Astrocyte of the cerebellum (primary cell): ENCODE results near the gene LSM7.

Experiments
- DNase-seq: peaks from one replicate; pipeline ENCODE4 v3.0.0-alpha.2; 2011; ENCODE audit warnings: low read depth
- H3K4me3 ChIP-seq: 2 replicates; pipeline ENCODE4 v1.5.1; 2011; ENCODE audit warnings: mild to moderate bottlenecking, low read depth, low read length, moderate library complexity
- CTCF ChIP-seq: IDR thresholded peaks from 2 replicates; pipeline ENCODE4 v1.5.1; 2012; ENCODE audit warnings: low read length, low read depth, moderate library complexity, mild to moderate bottlenecking; ENCODE audit errors: missing control alignments
- in situ Hi-C: cut with HindIII; loops from 2 replicates; pipeline ENCODE4 v1.10.0; 2017; ENCODE audit warnings: low sequenced_read_pairs

Gene LSM7

GRCh38 chr19:2332341-2333026 lies 4.1 kb upstream of the LSM7 start:
- no peak overlapping the region for H3K4me3 ChIP-seq
- in situ Hi-C loops, result no loop called here
- no peak for DNase-seq
- no peak for TF ChIP-seq CTCF

- H3K4me3 ChIP-seq, result no peak overlapping the region
- in situ Hi-C loops, result no loop called here
- DNase-seq, result no peak
- no peak for TF ChIP-seq CTCF
Observed at GRCh38 chr19:2331601-2332246, 3.3 kb upstream of the LSM7 start.

- no peak for TF ChIP-seq CTCF
- DNase-seq, result no peak
- H3K4me3 ChIP-seq, result no peak overlapping the region
- in situ Hi-C loops, result no loop called here
Observed at GRCh38 chr19:2330632-2331284, 2.4 kb upstream of the LSM7 start.

- in situ Hi-C loops, result no loop called here
- no peak overlapping the region for H3K4me3 ChIP-seq
- DNase-seq, result no peak
- TF ChIP-seq CTCF, result no peak
Observed at GRCh38 chr19:2330255-2330631, 1.9 kb upstream of the LSM7 start.

- H3K4me3 ChIP-seq, result peak overlapping the region; percentile 91
- in situ Hi-C loops, result loop anchor here (5.0 to 10.0 kb wide), 2 partner anchors 65 to 92 kb away; partner anchors contain the start of genes PLEKHJ1 and SF3A2
- no peak for TF ChIP-seq CTCF
- no peak for DNase-seq
Observed at GRCh38 chr19:2329501-2329916, 1.1 kb upstream of the LSM7 start.

- in situ Hi-C loops, result loop anchor here (5.0 to 10.0 kb wide), 2 partner anchors 64 to 92 kb away; partner anchors contain the start of genes PLEKHJ1 and SF3A2
- no peak for DNase-seq
- H3K4me3 ChIP-seq, result peak overlapping the region; percentile 91
- no peak for TF ChIP-seq CTCF
Observed at GRCh38 chr19:2329149-2329478, 728 bp upstream of the LSM7 start.
